ENCODE data around the gene CKLF.
"Not testable (repeated sequence)": the region's sequence is repeated elsewhere in the genome, so short reads cannot be mapped to it uniquely, and the experiment has no call there.

CKLF gene

GRCh38 chr16:66572356-66572755 is 20.0 kb downstream of the CKLF start:
- no peak for DNase-seq

GRCh38 chr16:66574081-66574480 is 21.7 kb downstream of the CKLF start:
- DNase-seq, result no peak

GRCh38 chr16:66574531-66574930 is 22.2 kb downstream of the CKLF start:
- no peak for DNase-seq

GRCh38 chr16:66575060-66575459 is 22.7 kb downstream of the CKLF start:
- no peak for DNase-seq

- no peak for DNase-seq
These were observed 23.9 kb downstream of the CKLF start for GRCh38 chr16:66576296-66576695.

GRCh38 chr16:66578651-66579531 is 26.5 kb downstream of the CKLF start, which contains the start of gene CMTM2:
TSS of gene CMTM2 (plus strand) at chr16:66579463. CDS start at chr16:66579608, 145 bp downstream.
- DNase-seq, result peak; percentile 28

GRCh38 chr16:66580605-66581209 is 28.3 kb downstream of the CKLF start:
- DNase-seq, result no peak

- no peak for DNase-seq
These were observed 29.0 kb downstream of the CKLF start for GRCh38 chr16:66581246-66581952.

GRCh38 chr16:66585481-66586239 is 33.3 kb downstream of the CKLF start:
- DNase-seq, result no peak

GRCh38 chr16:66587881-66588600 is 35.7 kb downstream of the CKLF start:
- no peak for DNase-seq

- peak; percentile 49 for DNase-seq
These were observed 36.8 kb downstream of the CKLF start for GRCh38 chr16:66588981-66589713.

- no peak for DNase-seq
These were observed 37.9 kb downstream of the CKLF start for GRCh38 chr16:66590322-66590721.

GRCh38 chr16:66591018-66591417 is 38.6 kb downstream of the CKLF start:
- DNase-seq, result no peak

- DNase-seq, result no peak
These were observed 39.9 kb downstream of the CKLF start for GRCh38 chr16:66592241-66592640.

GRCh38 chr16:66592814-66593213 is 40.4 kb downstream of the CKLF start:
- no peak for DNase-seq

- DNase-seq, result no peak
These were observed 42.4 kb downstream of the CKLF start for GRCh38 chr16:66594739-66595138.

- DNase-seq, result not testable (repeated sequence)
These were observed 44.2 kb downstream of the CKLF start for GRCh38 chr16:66596559-66596958.

GRCh38 chr16:66596986-66597848 is 44.8 kb downstream of the CKLF start:
- DNase-seq, result no peak

GRCh38 chr16:66598111-66598510 is 45.7 kb downstream of the CKLF start:
- no peak for DNase-seq

- DNase-seq, result no peak
These were observed 47.4 kb downstream of the CKLF start for GRCh38 chr16:66599726-66600125.

Measured in stimulated activated CD4-positive, alpha-beta T cell treated with anti-CD3 and anti-CD28 coated beads, Interleukin-4, amount 100 ng/mL, for 1 hour (primary cell).